Measurements from ENCODE around the gene IFNB1.

Gene IFNB1

DNA sequence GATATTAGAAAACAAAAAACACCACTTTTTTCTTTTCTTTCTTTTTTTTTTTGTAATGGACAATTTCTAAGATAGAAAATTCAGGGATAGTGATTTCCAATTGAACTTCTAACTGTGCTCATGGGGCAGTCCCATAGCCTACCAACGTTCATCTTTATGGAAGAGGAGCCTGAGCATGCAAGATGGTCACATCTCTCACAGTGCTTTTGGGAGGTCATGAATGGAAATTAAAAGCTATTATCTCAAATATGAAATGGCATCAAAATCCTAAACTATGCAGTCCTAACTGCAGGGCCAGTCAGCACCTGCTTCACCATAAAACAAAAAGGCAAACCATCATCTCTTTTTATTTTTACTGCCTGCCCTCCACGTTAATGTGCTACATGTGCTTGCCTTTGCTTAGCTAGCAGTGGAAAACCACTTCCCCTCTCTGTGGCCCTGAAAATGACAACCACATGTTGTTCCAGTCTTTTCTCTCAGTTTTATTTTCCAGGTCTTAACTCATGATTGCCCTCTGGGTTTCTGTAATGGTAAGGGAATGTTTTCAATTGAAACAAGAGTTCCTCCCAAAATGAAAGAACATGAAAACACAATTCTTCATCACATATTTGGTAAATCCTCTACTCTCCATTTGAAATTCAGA, 16.7 kb downstream of the IFNB1 start:
- peak; percentile 11 for DNase-seq

- DNase-seq: no peak
Observed at GRCh38 chr9:21056931-21057330, 20.8 kb downstream of the IFNB1 start.

DNA sequence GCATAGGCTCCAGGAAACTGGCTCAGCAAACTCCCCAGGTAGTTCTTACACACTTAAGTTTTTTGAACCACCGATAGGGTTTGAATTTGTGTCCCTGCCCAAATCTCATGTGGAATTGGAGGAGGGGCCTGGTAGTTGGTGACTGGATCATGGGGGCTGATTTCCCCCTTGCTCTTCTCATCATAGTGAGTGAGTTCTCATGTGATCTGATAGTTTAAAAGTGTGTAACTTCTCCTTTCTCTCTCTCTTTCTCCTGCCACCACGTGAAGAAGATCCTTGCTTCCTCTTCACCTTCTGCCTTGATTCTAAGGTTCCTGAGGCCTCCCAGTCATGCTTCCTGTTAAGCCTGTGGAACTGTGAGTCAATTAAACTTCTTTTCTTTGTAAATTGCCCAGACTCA, 23.9 kb downstream of the IFNB1 start:
- DNase-seq: no peak

GRCh38 chr9:21047281-21047691, 30.5 kb downstream of the IFNB1 start:
- DNase-seq: no peak

DNA sequence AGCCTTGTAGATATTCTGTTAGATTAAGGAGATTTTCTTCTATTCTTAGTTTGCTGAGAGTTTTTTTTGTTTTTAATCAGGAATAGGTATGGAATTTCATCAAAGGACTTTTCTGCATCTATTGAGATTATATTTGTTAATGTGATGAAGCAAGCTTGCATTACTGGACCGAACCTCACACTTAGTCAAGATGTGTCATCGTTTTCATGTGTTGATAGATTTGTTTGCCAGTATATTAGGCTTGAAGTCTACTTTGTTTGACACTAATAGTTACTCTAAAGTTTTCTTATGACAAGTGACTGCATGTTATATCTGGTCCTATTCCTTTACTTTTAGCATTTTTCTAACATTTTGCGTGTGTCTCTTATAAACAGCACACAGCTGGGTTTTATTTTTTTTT, 33.9 kb downstream of the IFNB1 start:
- DNase-seq: no peak

DNA sequence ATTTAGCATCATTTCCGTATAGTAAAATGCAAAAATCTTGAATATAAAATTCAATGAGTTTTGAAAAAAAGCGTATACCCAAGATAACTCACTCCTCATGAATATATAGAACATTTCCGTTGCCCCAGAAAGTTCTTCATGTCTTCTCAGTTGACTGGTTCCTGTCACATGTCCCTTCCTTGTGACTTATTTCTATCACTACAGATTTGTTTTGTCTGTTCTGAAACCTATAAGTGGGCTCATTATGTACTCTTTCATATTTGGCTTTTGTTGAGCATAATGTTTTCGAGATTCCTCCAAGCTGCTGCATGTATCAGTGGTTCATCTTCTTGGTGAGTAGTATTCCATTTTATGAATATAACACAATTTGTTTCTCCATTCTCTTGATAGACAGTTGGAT, 35.3 kb downstream of the IFNB1 start:
- DNase-seq: no peak

DNA sequence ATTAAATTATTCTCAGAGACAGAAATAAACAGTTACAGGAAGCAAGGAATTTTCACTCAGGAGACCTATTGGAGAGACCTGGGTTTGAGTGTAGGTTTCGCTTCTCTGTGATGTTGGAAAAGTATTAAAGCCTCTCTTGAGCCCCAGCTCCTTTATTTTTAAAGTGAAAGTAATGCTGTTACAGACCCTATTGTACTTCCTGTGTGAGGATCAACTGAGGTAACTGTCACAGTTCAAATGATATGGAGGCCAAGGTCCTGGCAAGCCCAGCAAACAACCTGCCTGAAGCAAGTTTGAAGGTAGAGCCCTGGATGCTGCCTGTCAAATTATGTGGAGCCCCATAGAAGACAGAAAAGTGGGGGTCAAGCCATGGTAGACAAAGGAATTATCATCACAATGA, 38.4 kb downstream of the IFNB1 start:
- DNase-seq: no peak

- no peak for DNase-seq
Observed at GRCh38 chr9:21037278-21037677, 40.5 kb downstream of the IFNB1 start.

GRCh38 chr9:21031808-21032183, 45.9 kb downstream of the IFNB1 start:
- DNase-seq: no peak

- DNase-seq: peak; percentile 74
Observed at GRCh38 chr9:21031091-21031807, 46.5 kb downstream of the IFNB1 start, which contains the start of gene HACD4. TSS of gene HACD4 (minus strand) at chr9:21031640. CDS start at chr9:21031590, 50 bp downstream.

DNA sequence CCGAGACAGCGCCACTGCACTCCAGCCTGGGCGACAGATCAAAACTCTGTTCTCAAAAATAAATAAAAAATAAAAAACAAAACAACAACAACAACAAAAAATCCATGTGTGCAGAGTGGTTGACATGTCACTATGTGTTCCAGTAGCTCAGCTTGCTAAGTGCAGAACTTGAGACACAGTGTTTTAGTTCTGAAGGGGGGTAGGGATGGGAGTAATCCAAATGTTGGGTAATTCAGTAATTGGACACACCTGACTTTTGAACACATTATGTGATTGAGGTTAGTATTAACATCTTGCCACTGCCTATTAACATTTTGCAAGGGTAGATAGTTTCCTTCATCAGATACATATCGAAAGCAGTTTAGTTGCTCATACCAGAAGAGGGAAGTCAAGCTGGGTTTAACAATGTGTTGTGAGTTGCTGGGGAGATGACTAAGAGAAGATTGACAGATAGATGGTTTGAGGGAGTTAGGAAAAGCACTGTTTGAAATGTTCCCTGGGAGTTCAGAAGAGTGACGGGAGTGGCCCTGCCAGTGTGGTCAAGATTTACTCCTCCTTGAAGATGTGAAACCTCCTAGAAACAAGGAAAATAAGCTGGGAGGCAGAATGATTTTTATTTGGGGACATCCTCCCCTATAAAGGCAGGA, 47.2 kb downstream of the IFNB1 start:
- DNase-seq: peak; percentile 42

GRCh38 chr9:21029661-21030060, 48.1 kb downstream of the IFNB1 start:
- no peak for DNase-seq

GRCh38 chr9:21028466-21028865, 49.3 kb downstream of the IFNB1 start:
- no peak for DNase-seq

DNA sequence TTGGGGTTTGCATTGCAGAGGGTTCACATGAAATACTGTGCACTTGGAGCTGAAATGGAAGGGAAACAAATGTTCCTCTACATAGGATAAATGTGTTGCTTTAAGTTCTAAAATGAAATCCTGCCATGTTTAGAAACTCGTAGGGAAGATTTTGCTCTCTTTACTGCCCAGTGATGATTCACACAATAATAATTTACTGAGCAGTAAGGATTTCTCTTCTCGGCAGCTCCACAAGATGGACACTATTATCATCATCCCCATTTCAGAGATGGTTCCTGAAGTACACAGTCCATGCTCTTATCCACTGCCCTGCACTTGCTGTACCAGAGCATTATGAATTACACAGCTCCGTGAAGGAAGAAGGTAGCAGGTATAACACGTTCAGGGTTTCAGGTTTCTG, 50.4 kb downstream of the IFNB1 start:
- no peak for DNase-seq

All from CD4-positive, alpha-beta T cell treated with Interleukin-10 for 1 hour (primary cell).